PFSK-1 (cell line): ENCODE data around the gene GJA10.

Source experiments
- FOXP2 ChIP-seq: optimal IDR thresholded peaks from 2 replicates; pipeline ENCODE3; 2011; ENCODE audit warnings: borderline replicate concordance, control low read depth, inconsistent platforms; ENCODE audit not compliant: insufficient read depth; ENCODE audit errors: extremely low read length, extremely low read depth
- POLR2AphosphoS5 ChIP-seq: IDR thresholded peaks from 2 replicates; pipeline ENCODE4 v1.6.1; 2012; ENCODE audit warnings: low read depth, mild to moderate bottlenecking, control low read depth, low read length, moderate library complexity
- REST ChIP-seq, 2 experiments: IDR thresholded peaks; 2 replicates each; pipeline versions ENCODE4 v1.6.1 to v1.8.0; 2011 to 2012; ENCODE audit warnings: low read depth in 2 of 2, low read length in 2 of 2, control low read depth in 1 of 2, inconsistent platforms in 1 of 2, mild to moderate bottlenecking in 1 of 2, moderate library complexity in 1 of 2; ENCODE audit not compliant: insufficient read depth in 1 of 2
- SIN3A ChIP-seq: IDR thresholded peaks from 2 replicates; pipeline ENCODE4 v1.6.1; 2012; ENCODE audit warnings: mild to moderate bottlenecking, low read length, moderate library complexity, borderline replicate concordance; ENCODE audit not compliant: insufficient read depth
- TAF1 ChIP-seq: IDR thresholded peaks from 2 replicates; pipeline ENCODE4 v1.6.1; 2012; ENCODE audit warnings: low read length, control low read depth, borderline replicate concordance; ENCODE audit not compliant: insufficient read depth

Gene GJA10

GRCh38 chr6:89888138-89888514, 6.1 kb upstream of the GJA10 start:
- TF ChIP-seq REST (IDR thresholded peaks at IDR 0.05; ENCODE audit: insufficient read depth in 1 of 2, low read depth in 2 of 2, low read length in 2 of 2) (no peak), POLR2AphosphoS5 (no peak), SIN3A (no peak), TAF1 (no peak), FOXP2 (no peak)

- no peak for TF ChIP-seq REST (IDR thresholded peaks at IDR 0.05; ENCODE audit: insufficient read depth in 1 of 2, low read depth in 2 of 2, low read length in 2 of 2)
- no peak for TF ChIP-seq TAF1
- no peak for TF ChIP-seq POLR2AphosphoS5
- no peak for TF ChIP-seq SIN3A
- TF ChIP-seq FOXP2 = no peak
Observed at GRCh38 chr6:89888871-89889270, 5.4 kb upstream of the GJA10 start.

GRCh38 chr6:89895276-89895874, 1.1 kb downstream of the GJA10 start:
- no peak for TF ChIP-seq POLR2AphosphoS5
- TF ChIP-seq REST (IDR thresholded peaks at IDR 0.05; ENCODE audit: insufficient read depth in 1 of 2, low read depth in 2 of 2, low read length in 2 of 2) = peak; percentile 100
- TF ChIP-seq FOXP2 = no peak
- TF ChIP-seq SIN3A = peak; percentile 92; the same call in 1 of the 2 replicates
- no peak for TF ChIP-seq TAF1

- TF ChIP-seq TAF1 (no peak), REST (IDR thresholded peaks at IDR 0.05; ENCODE audit: insufficient read depth in 1 of 2, low read depth in 2 of 2, low read length in 2 of 2) (no peak), POLR2AphosphoS5 (no peak), FOXP2 (no peak), SIN3A (no peak)
Observed at GRCh38 chr6:89910902-89911240, 16.6 kb downstream of the GJA10 start.
